ENCODE data around the gene TCF4.

- TF ChIP-seq CTCF (IDR thresholded peaks at IDR 0.05) = no peak
- TF ChIP-seq EP300 (IDR thresholded peaks at IDR 0.05; ENCODE audit: low read depth) = no peak
These were observed 341.0 kb downstream of the TCF4 start for GRCh38 chr18:55247032-55247431.
